ENCODE results near the gene SNCG. TPM values are rescaled to one million over a fixed set of nuclear protein-coding genes. Genes with fewer than 3 reads are reported as not detected.

The SNCG gene
- total RNA-seq, 1 donor from 2014 or later, result 25.5 TPM

DNA sequence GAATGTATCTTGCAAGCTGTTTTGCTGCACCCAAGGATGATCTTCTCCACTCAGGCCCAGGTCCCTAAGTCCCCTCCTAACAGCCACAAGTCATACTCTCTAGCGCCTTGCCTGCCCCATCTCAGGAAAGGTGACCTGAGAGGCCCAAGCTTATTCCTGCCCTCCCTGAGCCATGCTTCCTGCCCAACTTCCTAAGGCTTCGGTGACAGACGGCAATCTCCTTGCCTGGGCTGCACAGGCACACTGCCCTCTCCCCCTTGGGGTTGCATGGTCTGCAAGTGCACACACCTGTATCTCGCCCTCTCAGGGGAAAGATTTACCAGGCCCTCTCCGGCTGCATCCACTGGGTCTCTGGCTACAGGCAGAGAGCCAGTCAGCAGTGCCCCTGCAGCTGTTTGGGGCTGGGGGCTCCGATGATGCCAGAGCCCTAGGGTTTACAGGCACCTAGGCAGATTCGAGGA is 9.1 kb downstream of the SNCG start:
- no peaks in the 10 kb centered on the region for H3K27me3 ChIP-seq (ENCODE audit: control insufficient read depth, insufficient read depth, low read length)
- peaks cover 3% of the 10 kb centered on the region for H3K36me3 ChIP-seq (ENCODE audit: control insufficient read depth, insufficient read depth, low read length)
- no peak for TF ChIP-seq CTCF (IDR thresholded peaks at IDR 0.05; ENCODE audit: insufficient read depth, low read length, severe bottlenecking)
- no peak overlapping the region for H3K4me3 ChIP-seq (ENCODE audit: low read depth, low read length)
- no peak for DNase-seq (ENCODE audit: low read depth)
- peak; percentile 93 for FAIRE-seq

- no peak for TF ChIP-seq CTCF (IDR thresholded peaks at IDR 0.05; ENCODE audit: insufficient read depth, low read length, severe bottlenecking)
- H3K36me3 ChIP-seq (ENCODE audit: control insufficient read depth, insufficient read depth, low read length), result peaks cover 3% of the 10 kb centered on the region
- FAIRE-seq, result no peak
- H3K4me3 ChIP-seq (ENCODE audit: low read depth, low read length), result peak within 1 kb of the TSS; percentile 50
- H3K27me3 ChIP-seq (ENCODE audit: control insufficient read depth, insufficient read depth, low read length), result no peaks in the 10 kb centered on the region
- DNase-seq (ENCODE audit: low read depth), result peak; percentile 80
Measured at GRCh38 chr10:86968271-86968993, 10.0 kb downstream of the SNCG start, which contains the start of gene ADIRF. Gene ADIRF, plus strand, starts transcription at chr10:86968482. Its CDS starts 63 bp downstream, at chr10:86968545.

- Histone ChIP-seq H3K36me3 (ENCODE audit: control insufficient read depth, insufficient read depth, low read length) (peaks cover 2% of the 10 kb centered on the region), H3K27me3 (ENCODE audit: control insufficient read depth, insufficient read depth, low read length) (no peaks in the 10 kb centered on the region), H3K4me3 (ENCODE audit: low read depth, low read length) (peak overlapping the region; percentile 50)
- no peak for TF ChIP-seq CTCF (IDR thresholded peaks at IDR 0.05; ENCODE audit: insufficient read depth, low read length, severe bottlenecking)
- DNase-seq (ENCODE audit: low read depth), result no peak
- FAIRE-seq, result no peak
Measured at GRCh38 chr10:86968994-86969355, 10.6 kb downstream of the SNCG start.

- DNase-seq (ENCODE audit: low read depth), result peak; percentile 88
- H3K36me3 ChIP-seq (ENCODE audit: control insufficient read depth, insufficient read depth, low read length), result peaks cover 2% of the 10 kb centered on the region
- FAIRE-seq, result peak; percentile 60
- no peaks in the 10 kb centered on the region for H3K27me3 ChIP-seq (ENCODE audit: control insufficient read depth, insufficient read depth, low read length)
- TF ChIP-seq CTCF (IDR thresholded peaks at IDR 0.05; ENCODE audit: insufficient read depth, low read length, severe bottlenecking), result no peak
- H3K4me3 ChIP-seq (ENCODE audit: low read depth, low read length), result peak overlapping the region; percentile 54
Measured at GRCh38 chr10:86969421-86970041, 11.1 kb downstream of the SNCG start.

GRCh38 chr10:86970162-86970981 is 12.0 kb downstream of the SNCG start:
- TF ChIP-seq CTCF (IDR thresholded peaks at IDR 0.05; ENCODE audit: insufficient read depth, low read length, severe bottlenecking), result no peak
- Histone ChIP-seq H3K27me3 (ENCODE audit: control insufficient read depth, insufficient read depth, low read length) (no peaks in the 10 kb centered on the region), H3K36me3 (ENCODE audit: control insufficient read depth, insufficient read depth, low read length) (peaks cover 2% of the 10 kb centered on the region), H3K4me3 (ENCODE audit: low read depth, low read length) (peak overlapping the region; percentile 54)
- DNase-seq (ENCODE audit: low read depth), result no peak
- no peak for FAIRE-seq

Measured in bronchial epithelial cell (primary cell).